Natural killer cell (primary cell): ENCODE measurements around the gene CEBPG. TPM values are rescaled to one million over a fixed set of nuclear protein-coding genes. Genes with fewer than 3 reads are reported as not detected.

Experiments
- ATAC-seq, 3 donors: fragments of 150-1000 bp in 2 of 3; fragments of 200-7000 bp in 1 of 3; cut with Tn5 transposase; 1 replicate in 1 of 3; 2 replicates in 2 of 3; pipeline ENCODE4 v1.10.0; 2021; ENCODE audit warnings: mild to moderate bottlenecking in 2 of 3, moderate library complexity in 2 of 3
- DNase-seq, 2 donors: peaks; one replicate each; pipeline versions ENCODE4 v3.0.0 to v3.0.0-alpha.2; 2013 to 2021; ENCODE audit warnings: mixed read lengths in 1 of 2
- H3K27ac ChIP-seq: one replicate; pipeline ENCODE4 v1.5.1; 2013; ENCODE audit warnings: mild to moderate bottlenecking, low read length
- H3K27me3 ChIP-seq: one replicate; pipeline ENCODE4 v1.6.1; 2013; ENCODE audit warnings: low read length; ENCODE audit not compliant: control insufficient read depth, insufficient read depth
- H3K36me3 ChIP-seq: one replicate; pipeline ENCODE4 v1.6.1; 2013; ENCODE audit warnings: low read length; ENCODE audit not compliant: control insufficient read depth, insufficient read depth
- H3K4me1 ChIP-seq: one replicate; pipeline ENCODE4 v1.6.1; 2013; ENCODE audit warnings: low read length; ENCODE audit not compliant: control insufficient read depth, insufficient read depth
- H3K4me3 ChIP-seq: one replicate; pipeline ENCODE4 v1.5.1; 2013; ENCODE audit warnings: low read length
- H3K9me3 ChIP-seq: one replicate; pipeline ENCODE4 v1.6.1; 2013; ENCODE audit warnings: low read length; ENCODE audit not compliant: control insufficient read depth, insufficient read depth
- H3K27ac Mint-ChIP-seq, 2 donors: one replicate each; pipeline ENCODE4 v1.8.0; 2022; ENCODE audit warnings: mild to moderate bottlenecking in 2 of 2, mixed read lengths in 2 of 2, moderate library complexity in 1 of 2
- H3K27me3 Mint-ChIP-seq, 2 donors: one replicate each; pipeline ENCODE4 v1.8.0; 2022; ENCODE audit warnings: low read depth in 2 of 2, mixed read lengths in 2 of 2
- H3K36me3 Mint-ChIP-seq: one replicate; pipeline ENCODE4 v1.8.0; 2022; ENCODE audit warnings: mixed read lengths
- H3K4me1 Mint-ChIP-seq, 2 donors: one replicate each; pipeline ENCODE4 v1.8.0; 2022; ENCODE audit warnings: mixed read lengths in 2 of 2
- H3K4me3 Mint-ChIP-seq: one replicate; pipeline ENCODE4 v1.8.0; 2022; ENCODE audit warnings: mild to moderate bottlenecking, moderate library complexity, mixed read lengths
- H3K9me3 Mint-ChIP-seq, 2 donors: one replicate each; pipeline ENCODE4 v1.8.0; 2022; ENCODE audit warnings: mixed read lengths in 2 of 2
- CTCF ChIP-seq: fragments of 200-600 bp; IDR thresholded peaks from one replicate; pipeline ENCODE4 v1.8.0; 2022; ENCODE audit warnings: antibody characterized with exemption
- WGBS: methylation state at CpG from one replicate; pipeline ENCODE4 v1.1.7; 2013; ENCODE audit warnings: missing lambda C conversion rate; ENCODE audit not compliant: insufficient coverage; 5-methylcytosine and 5-hydroxymethylcytosine counted together
- intact Hi-C: fragments of 100-400 bp; cut with micrococcal nuclease; formaldehyde crosslinking; loops from one replicate; pipeline ENCODE4 v1.14.2; 2022
- total RNA-seq, 4 donors: library from RNA; stranded (reverse); fragments of 120-200 nt in 1 of 4; gene quantifications; one replicate each; pipeline versions ENCODE4 v1.2.3 to v1.2.4, GENCODE V29; 2013 to 2022

Gene CEBPG
- total RNA-seq, 3 donors from 2014 or later (not counting 1 experiment from before 2014, with no cell fraction given), result 22.3 to 28.1 (median 23.9) TPM

- no peak overlapping the region for H3K4me3 ChIP-seq
- no peak overlapping the region for H3K4me3 Mint-ChIP-seq
- H3K27ac Mint-ChIP-seq, result no peak overlapping the region
- TF ChIP-seq CTCF, result no peak
- H3K9me3 Mint-ChIP-seq, result peaks cover 0 to 7% of the 10 kb centered on the region in 2 donors
- no peak for DNase-seq
- H3K27me3 Mint-ChIP-seq, result peaks cover 7 to 18% of the 10 kb centered on the region in 2 donors
- H3K9me3 ChIP-seq, result no peaks in the 10 kb centered on the region
- intact Hi-C loops, result no loop called here
- H3K27ac ChIP-seq, result no peak overlapping the region
- no peaks in the 10 kb centered on the region for H3K36me3 ChIP-seq
- H3K4me1 Mint-ChIP-seq, result no peaks in the 10 kb centered on the region
- no peaks in the 10 kb centered on the region for H3K27me3 ChIP-seq
- WGBS, result 67% methylated on average over 1 of the region's 3 CpGs
- no peak for ATAC-seq
- no peaks in the 10 kb centered on the region for H3K4me1 ChIP-seq
- H3K36me3 Mint-ChIP-seq, result peaks cover 7% of the 10 kb centered on the region
Measured at GRCh38 chr19:33359581-33359980, 13.9 kb upstream of the CEBPG start.

GRCh38 chr19:33362508-33363228 lies 10.8 kb upstream of the CEBPG start:
- intact Hi-C loops, result no loop called here
- H3K27me3 ChIP-seq, result no peaks in the 10 kb centered on the region
- H3K4me3 ChIP-seq, result no peak overlapping the region
- Mint-ChIP-seq H3K27ac (no peak overlapping the region), H3K4me3 (no peak overlapping the region), H3K36me3 (no peaks in the 10 kb centered on the region), H3K9me3 (no peaks in the 10 kb centered on the region), H3K4me1 (no peaks in the 10 kb centered on the region), H3K27me3 (peaks cover 11% of the 10 kb centered on the region in 2 donors)
- no peaks in the 10 kb centered on the region for H3K4me1 ChIP-seq
- H3K9me3 ChIP-seq, result no peaks in the 10 kb centered on the region
- ATAC-seq, result no peak
- TF ChIP-seq CTCF, result no peak
- H3K36me3 ChIP-seq, result no peaks in the 10 kb centered on the region
- 88% methylated on average over 6 of the region's 6 CpGs for WGBS
- no peak for DNase-seq
- H3K27ac ChIP-seq, result no peak overlapping the region

- Histone ChIP-seq H3K4me3 (no peak overlapping the region), H3K27me3 (no peaks in the 10 kb centered on the region), H3K36me3 (no peaks in the 10 kb centered on the region), H3K27ac (no peak overlapping the region), H3K9me3 (no peaks in the 10 kb centered on the region), H3K4me1 (no peaks in the 10 kb centered on the region)
- TF ChIP-seq CTCF, result no peak
- WGBS, result 94% methylated on average over 5 of the region's 5 CpGs
- ATAC-seq (no peak), DNase-seq (no peak)
- intact Hi-C loops, result no loop called here
- H3K4me3 Mint-ChIP-seq, result no peak overlapping the region
- no peaks in the 10 kb centered on the region for H3K4me1 Mint-ChIP-seq
- H3K9me3 Mint-ChIP-seq, result no peaks in the 10 kb centered on the region
- peaks cover 11% of the 10 kb centered on the region in 2 donors for H3K27me3 Mint-ChIP-seq
- no peak overlapping the region for H3K27ac Mint-ChIP-seq
- no peaks in the 10 kb centered on the region for H3K36me3 Mint-ChIP-seq
Measured at GRCh38 chr19:33363476-33363875, 10.0 kb upstream of the CEBPG start.

- Histone ChIP-seq H3K4me3 (no peak overlapping the region), H3K27ac (no peak overlapping the region), H3K4me1 (no peaks in the 10 kb centered on the region), H3K36me3 (no peaks in the 10 kb centered on the region), H3K27me3 (no peaks in the 10 kb centered on the region), H3K9me3 (no peaks in the 10 kb centered on the region)
- intact Hi-C loops, result no loop called here
- ATAC-seq (no peak), DNase-seq (no peak)
- no peak overlapping the region for H3K4me3 Mint-ChIP-seq
- H3K36me3 Mint-ChIP-seq, result no peaks in the 10 kb centered on the region
- H3K27me3 Mint-ChIP-seq, result peaks cover 0 to 9% of the 10 kb centered on the region in 2 donors
- WGBS, result 82% methylated on average over 7 of the region's 7 CpGs
- no peaks in the 10 kb centered on the region for H3K4me1 Mint-ChIP-seq
- no peaks in the 10 kb centered on the region for H3K9me3 Mint-ChIP-seq
- no peak overlapping the region for H3K27ac Mint-ChIP-seq
- no peak for TF ChIP-seq CTCF
Measured at GRCh38 chr19:33365691-33366090, 7.8 kb upstream of the CEBPG start.
